ENCODE results near the gene INPP4B. TPM values are rescaled to one million over a fixed set of nuclear protein-coding genes. Genes with fewer than 3 reads are reported as not detected.

The INPP4B gene
- total RNA-seq, 2 experiments from 2014 or later: 35.4 to 43.0 TPM

- Mint-ChIP-seq H3K27me3 (peaks cover 43% of the 10 kb centered on the region), H3K4me3 (peak overlapping the region; percentile 87), H3K4me1 (peaks cover 9% of the 10 kb centered on the region), H3K27ac (no peak overlapping the region), H3K9me3 (no peaks in the 10 kb centered on the region), H3K36me3 (no peaks in the 10 kb centered on the region)
- POLR2A ChIA-PET: no interaction called here
- ATAC-seq (ENCODE audit: low read depth) (peak; percentile 74), DNase-seq (peak; percentile 70)
Observed at GRCh38 chr4:142846729-142847596, 862 bp upstream of the INPP4B start.

DNA sequence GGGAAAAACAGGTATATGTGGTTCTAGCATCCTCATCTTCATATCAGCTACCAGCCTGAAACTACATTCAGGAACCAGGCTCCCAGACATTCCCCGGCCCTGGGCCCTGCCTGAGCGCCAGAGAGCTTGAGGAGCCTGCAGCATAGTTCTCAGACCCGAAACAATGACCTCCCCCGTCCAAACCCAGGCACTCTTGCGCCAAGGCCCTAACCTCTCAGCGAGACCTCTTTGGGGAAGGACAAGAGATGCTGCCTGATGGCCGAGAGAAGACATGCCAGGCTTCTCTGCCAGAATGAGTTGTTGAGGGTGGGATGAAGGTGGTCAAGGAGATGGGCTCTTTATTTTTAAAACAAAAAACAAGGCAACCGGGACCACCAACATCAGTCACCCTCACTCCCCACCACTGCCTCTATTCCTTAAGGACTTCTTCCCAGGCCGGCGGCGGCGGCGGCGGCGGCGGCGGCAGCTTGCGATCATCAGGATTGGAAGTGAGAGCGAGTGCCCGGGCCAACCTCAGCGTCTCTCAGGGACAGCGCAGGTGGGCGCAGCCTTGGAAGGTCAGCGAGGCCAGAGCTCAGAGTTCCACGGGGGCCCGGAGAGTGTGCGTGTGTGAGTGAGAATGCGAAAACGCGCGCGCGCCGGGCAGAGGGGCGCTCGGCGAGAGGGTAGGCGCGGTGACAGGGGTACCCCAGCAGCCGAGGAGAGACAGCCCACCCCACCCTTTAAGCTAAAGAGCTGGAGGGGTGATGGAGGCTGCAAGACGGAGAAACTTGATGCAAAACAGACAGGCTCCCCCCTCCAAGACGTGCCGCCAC lies 601 bp downstream of the INPP4B start:
- Mint-ChIP-seq H3K27me3 (peaks cover 51% of the 10 kb centered on the region), H3K27ac (no peak overlapping the region), H3K4me1 (peaks cover 9% of the 10 kb centered on the region), H3K4me3 (peak overlapping the region; percentile 87), H3K36me3 (no peaks in the 10 kb centered on the region), H3K9me3 (no peaks in the 10 kb centered on the region)
- ATAC-seq (ENCODE audit: low read depth) (peak; percentile 3), DNase-seq (peak; percentile 39)
- POLR2A ChIA-PET: interaction anchor here (0.5 kb wide), 1 partner anchor 669 kb away, joined by 3 read pairs; no protein-coding TSS in a partner anchor

GRCh38 chr4:142844782-142845181 lies 1.3 kb downstream of the INPP4B start:
- Mint-ChIP-seq H3K9me3 (no peaks in the 10 kb centered on the region), H3K27me3 (peaks cover 49% of the 10 kb centered on the region), H3K4me3 (peak overlapping the region; percentile 33), H3K36me3 (no peaks in the 10 kb centered on the region), H3K4me1 (peaks cover 9% of the 10 kb centered on the region), H3K27ac (no peak overlapping the region)
- POLR2A ChIA-PET: no interaction called here
- no peak for ATAC-seq (ENCODE audit: low read depth)
- DNase-seq: no peak

DNA sequence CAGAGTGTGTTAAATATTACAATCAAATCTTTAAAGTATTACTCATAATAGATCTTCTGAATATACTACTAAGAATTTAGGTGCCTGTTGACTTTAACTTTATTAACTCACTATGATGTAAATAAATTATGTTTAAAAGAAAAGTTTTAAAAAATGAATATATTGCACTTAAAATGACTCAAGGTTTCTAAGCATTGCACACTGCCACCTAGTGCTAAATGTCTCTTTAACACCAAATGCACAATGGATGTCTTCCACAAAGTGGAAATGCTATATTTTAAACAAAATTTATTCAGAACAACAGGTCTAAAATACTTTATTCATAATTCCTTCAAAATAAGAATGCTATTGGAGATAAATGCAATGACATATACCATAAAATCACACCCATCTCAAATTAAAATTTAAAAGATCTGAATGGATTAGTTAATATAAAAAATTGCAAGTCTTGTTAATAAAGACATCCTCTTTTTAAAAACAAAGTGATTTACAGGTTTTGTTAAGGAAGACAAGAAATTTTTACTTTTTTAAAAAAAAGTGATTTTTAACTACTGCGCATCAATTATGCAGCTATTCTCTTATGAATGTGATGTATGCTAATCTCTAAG lies 5.5 kb downstream of the INPP4B start:
- POLR2A ChIA-PET: no interaction called here
- no peaks in the 10 kb centered on the region for H3K36me3 Mint-ChIP-seq
- H3K27me3 Mint-ChIP-seq: peaks cover 27% of the 10 kb centered on the region
- H3K4me3 Mint-ChIP-seq: no peak overlapping the region
- DNase-seq (no peak), ATAC-seq (ENCODE audit: low read depth) (no peak)
- H3K27ac Mint-ChIP-seq: no peak overlapping the region
- no peaks in the 10 kb centered on the region for H3K9me3 Mint-ChIP-seq
- peaks cover 7% of the 10 kb centered on the region for H3K4me1 Mint-ChIP-seq

- Mint-ChIP-seq H3K4me1 (peaks cover 2% of the 10 kb centered on the region), H3K27ac (no peak overlapping the region), H3K36me3 (no peaks in the 10 kb centered on the region), H3K4me3 (no peak overlapping the region), H3K9me3 (no peaks in the 10 kb centered on the region), H3K27me3 (peaks cover 14% of the 10 kb centered on the region)
- no peak for DNase-seq
- ATAC-seq (ENCODE audit: low read depth): no peak
- POLR2A ChIA-PET: no interaction called here
Observed at GRCh38 chr4:142838778-142839177, 7.3 kb downstream of the INPP4B start.

GRCh38 chr4:142832022-142832421 lies 14.1 kb downstream of the INPP4B start:
- DNase-seq: no peak

GRCh38 chr4:142826503-142827241 lies 19.4 kb downstream of the INPP4B start:
- H3K4me1 Mint-ChIP-seq: peaks cover 2% of the 10 kb centered on the region
- H3K9me3 Mint-ChIP-seq: peaks cover 4% of the 10 kb centered on the region
- ATAC-seq (ENCODE audit: low read depth) (no peak), DNase-seq (no peak)
- H3K4me3 Mint-ChIP-seq: no peak overlapping the region
- no peak overlapping the region for H3K27ac Mint-ChIP-seq
- H3K36me3 Mint-ChIP-seq: no peaks in the 10 kb centered on the region
- H3K27me3 Mint-ChIP-seq: peaks cover 6% of the 10 kb centered on the region
- POLR2A ChIA-PET: no interaction called here

More at GRCh38 chr4:142832022-142832421, 14.1 kb downstream of the INPP4B start:
- Mint-ChIP-seq H3K4me1 (peaks cover 2% of the 10 kb centered on the region), H3K27ac (no peak overlapping the region), H3K36me3 (no peaks in the 10 kb centered on the region), H3K9me3 (peaks cover 4% of the 10 kb centered on the region), H3K4me3 (no peak overlapping the region), H3K27me3 (peaks cover 18% of the 10 kb centered on the region)
- ATAC-seq (ENCODE audit: low read depth): no peak
- POLR2A ChIA-PET: no interaction called here

GRCh38 chr4:142824368-142824767 lies 21.7 kb downstream of the INPP4B start:
- POLR2A ChIA-PET: no interaction called here
- Mint-ChIP-seq H3K9me3 (peaks cover 9% of the 10 kb centered on the region), H3K27ac (no peak overlapping the region), H3K27me3 (peaks cover 2% of the 10 kb centered on the region), H3K36me3 (peaks cover 2% of the 10 kb centered on the region), H3K4me3 (no peak overlapping the region), H3K4me1 (peaks cover 3% of the 10 kb centered on the region)
- no peak for DNase-seq
- no peak for ATAC-seq (ENCODE audit: low read depth)

DNA sequence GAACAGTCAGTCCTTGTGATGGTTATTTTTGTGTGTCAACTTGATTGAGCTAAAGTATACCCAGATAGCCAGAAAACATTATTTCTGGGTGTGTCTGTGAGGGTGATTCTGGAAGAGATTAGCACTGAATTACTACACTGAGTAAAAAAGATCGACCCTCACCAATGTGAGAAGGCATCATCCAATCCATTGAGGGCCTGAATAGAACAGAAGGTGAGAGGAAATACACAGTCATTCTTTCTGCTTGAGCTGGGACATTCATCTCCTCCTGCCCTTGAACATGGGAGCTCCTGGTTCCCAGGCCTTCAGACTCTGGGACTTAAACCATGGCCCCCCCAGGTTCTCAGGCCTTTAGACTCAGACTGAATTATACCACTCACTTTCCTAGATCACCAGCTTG lies 22.3 kb downstream of the INPP4B start:
- H3K4me1 Mint-ChIP-seq: peaks cover 3% of the 10 kb centered on the region
- peaks cover 8% of the 10 kb centered on the region for H3K9me3 Mint-ChIP-seq
- ATAC-seq (ENCODE audit: low read depth) (no peak), DNase-seq (no peak)
- H3K27ac Mint-ChIP-seq: no peak overlapping the region
- POLR2A ChIA-PET: no interaction called here
- H3K27me3 Mint-ChIP-seq: peaks cover under 1% of the 10 kb centered on the region
- no peak overlapping the region for H3K4me3 Mint-ChIP-seq
- H3K36me3 Mint-ChIP-seq: peaks cover 4% of the 10 kb centered on the region

DNA sequence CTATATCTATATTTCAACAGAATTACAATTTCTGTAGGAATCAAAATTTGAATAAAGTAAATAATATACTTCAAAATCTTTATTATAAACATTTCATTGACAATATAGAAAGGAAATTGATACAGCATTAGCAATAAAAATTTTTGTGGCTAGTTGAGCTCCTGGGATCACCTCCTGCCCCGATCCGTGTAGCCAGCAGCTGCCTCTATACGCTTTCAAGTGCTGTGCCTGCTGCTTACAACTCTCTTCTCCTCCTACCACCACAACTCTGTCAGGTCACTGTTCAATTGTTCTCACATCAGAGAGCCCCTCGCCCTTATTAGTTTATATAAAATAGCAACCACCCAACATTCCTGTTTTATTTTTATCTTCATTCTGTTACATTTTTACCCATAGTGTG lies 27.6 kb downstream of the INPP4B start:
- Mint-ChIP-seq H3K27me3 (no peaks in the 10 kb centered on the region), H3K4me1 (peaks cover 16% of the 10 kb centered on the region), H3K36me3 (peaks cover 4% of the 10 kb centered on the region), H3K4me3 (no peak overlapping the region), H3K27ac (no peak overlapping the region), H3K9me3 (peaks cover 5% of the 10 kb centered on the region)
- DNase-seq (no peak), ATAC-seq (ENCODE audit: low read depth) (no peak)
- POLR2A ChIA-PET: no interaction called here

DNA sequence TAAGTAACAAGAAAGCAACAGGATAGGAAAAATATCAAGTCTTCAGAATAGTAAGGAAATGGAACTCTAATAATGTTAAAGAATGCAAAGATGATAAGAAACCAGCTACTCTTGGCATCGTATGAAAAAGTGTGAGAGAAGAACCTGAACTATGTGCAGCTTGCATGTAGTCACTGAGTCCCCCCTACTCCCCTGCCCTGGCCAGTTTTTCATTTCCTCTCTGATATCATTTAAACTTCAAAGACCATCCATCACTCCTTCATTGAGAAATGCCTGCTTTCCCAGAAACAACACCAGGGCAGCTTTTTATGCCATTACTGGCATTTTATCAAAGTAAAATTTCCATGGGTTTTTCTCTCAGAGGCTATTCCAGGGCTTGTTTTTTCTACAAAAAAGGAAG lies 28.1 kb downstream of the INPP4B start:
- no peak for ATAC-seq (ENCODE audit: low read depth)
- no peak overlapping the region for H3K4me3 Mint-ChIP-seq
- DNase-seq: no peak
- H3K9me3 Mint-ChIP-seq: peaks cover 5% of the 10 kb centered on the region
- H3K4me1 Mint-ChIP-seq: peaks cover 16% of the 10 kb centered on the region
- POLR2A ChIA-PET: no interaction called here
- no peak overlapping the region for H3K27ac Mint-ChIP-seq
- peaks cover 4% of the 10 kb centered on the region for H3K36me3 Mint-ChIP-seq
- no peaks in the 10 kb centered on the region for H3K27me3 Mint-ChIP-seq

GRCh38 chr4:142817442-142817841 lies 28.7 kb downstream of the INPP4B start:
- H3K4me1 Mint-ChIP-seq: peaks cover 16% of the 10 kb centered on the region
- H3K36me3 Mint-ChIP-seq: peaks cover 4% of the 10 kb centered on the region
- H3K4me3 Mint-ChIP-seq: peak overlapping the region; percentile 48
- H3K27ac Mint-ChIP-seq: peak overlapping the region; percentile 62
- H3K9me3 Mint-ChIP-seq: peaks cover 5% of the 10 kb centered on the region
- no peaks in the 10 kb centered on the region for H3K27me3 Mint-ChIP-seq
- no peak for DNase-seq
- POLR2A ChIA-PET: no interaction called here
- peak; percentile 81 for ATAC-seq (ENCODE audit: low read depth)

GRCh38 chr4:142815834-142816233 lies 30.3 kb downstream of the INPP4B start:
- peak; percentile 59 for ATAC-seq (ENCODE audit: low read depth)
- DNase-seq: no peak
- peaks cover 16% of the 10 kb centered on the region for H3K4me1 Mint-ChIP-seq

More at GRCh38 chr4:142815834-142816233, 30.3 kb downstream of the INPP4B start:
- peak overlapping the region; percentile 4 for H3K4me3 Mint-ChIP-seq
- no peak overlapping the region for H3K27ac Mint-ChIP-seq
- POLR2A ChIA-PET: no interaction called here
- no peaks in the 10 kb centered on the region for H3K27me3 Mint-ChIP-seq
- peaks cover 5% of the 10 kb centered on the region for H3K9me3 Mint-ChIP-seq
- peaks cover 4% of the 10 kb centered on the region for H3K36me3 Mint-ChIP-seq

Data from activated naive CD8-positive, alpha-beta T cell treated with anti-CD3 and anti-CD28 coated beads, Interleukin-2, amount 10 ng/mL, durations not matched to agents 7 days and 5 days (primary cell).